IMR-90 (cell line): ENCODE measurements around the gene FLNA. TPM values are rescaled to one million over a fixed set of nuclear protein-coding genes. Genes with fewer than 3 reads are reported as not detected.

ENCODE experiments used
- ATAC-seq: fragments of 200-7000 bp; cut with Tn5 transposase; 2 replicates; pipeline ENCODE4 v1.9.1; 2020; ENCODE audit warnings: low read depth, mild to moderate bottlenecking, moderate library complexity
- BruUV-seq: library from RNA; stranded (reverse); fragments of 400-500 nt; replicated peaks from 2 replicates; lab custom pipeline; 2021; lab: Mats Ljungman, UMichigan
- CTCF ChIA-PET: fragments of 300-600 bp; formaldehyde crosslinking; extraction: SDS; loops from one replicate; lab custom pipeline; 2021; ENCODE audit warnings: antibody characterized with exemption; lab: Yijun Ruan, JAX
- POLR2A ChIA-PET: fragments of 300-600 bp; sonication (Branson Sonifier 250); formaldehyde crosslinking; loops from one replicate; lab custom pipeline; 2022; ENCODE audit warnings: antibody characterized with exemption; ENCODE audit not compliant: unreplicated experiment; lab: Charles Lee
- DNase-seq: peaks from one replicate; pipeline ENCODE4 v3.0.0; 2013
- H2AFZ ChIP-seq: replicated peaks from 2 replicates; pipeline ENCODE3; 2013; ENCODE audit warnings: low read length, mild to moderate bottlenecking; ENCODE audit not compliant: poor library complexity
- H2AK5ac ChIP-seq: 2 replicates; pipeline ENCODE4 v1.6.1; 2013; ENCODE audit warnings: low read depth, low read length, inconsistent platforms
- H2AK9ac ChIP-seq: replicated peaks from 2 replicates; pipeline ENCODE3; 2013; ENCODE audit warnings: mild to moderate bottlenecking, low read depth, low read length, moderate library complexity; ENCODE audit not compliant: poor library complexity
- H2BK120ac ChIP-seq: 2 replicates; pipeline ENCODE4 v1.6.1; 2013; ENCODE audit warnings: low read depth, low read length, inconsistent platforms
- H2BK15ac ChIP-seq: 3 replicates; pipeline ENCODE4 v1.6.1; 2013; ENCODE audit warnings: low read depth, low read length, inconsistent platforms
- H2BK20ac ChIP-seq: 2 replicates; pipeline ENCODE4 v1.6.1; 2013; ENCODE audit warnings: low read depth, mild to moderate bottlenecking, inconsistent platforms, low read length, moderate library complexity
- H2BK5ac ChIP-seq: 2 replicates; pipeline ENCODE4 v1.6.1; 2013; ENCODE audit warnings: mild to moderate bottlenecking, low read depth, low read length, inconsistent platforms; ENCODE audit not compliant: poor library complexity, severe bottlenecking
- H3K14ac ChIP-seq: replicated peaks from 2 replicates; pipeline ENCODE4 v1.6.1; 2013; ENCODE audit warnings: low read depth, low read length, inconsistent platforms
- H3K18ac ChIP-seq: 2 replicates; pipeline ENCODE4 v1.6.1; 2013; ENCODE audit warnings: low read depth, low read length, control low read depth
- H3K23ac ChIP-seq: 2 replicates; pipeline ENCODE4 v1.6.1; 2013; ENCODE audit warnings: low read depth, low read length, inconsistent platforms
- H3K27ac ChIP-seq: 2 replicates; pipeline ENCODE4 v1.5.1; 2013; ENCODE audit warnings: mild to moderate bottlenecking, control low read depth, low read length; ENCODE audit not compliant: insufficient read depth
- H3K27me3 ChIP-seq: 2 replicates; pipeline ENCODE4 v1.6.1; 2013; ENCODE audit warnings: low read length; ENCODE audit not compliant: control insufficient read depth, insufficient read depth
- H3K36me3 ChIP-seq: 2 replicates; pipeline ENCODE4 v1.6.1; 2013; ENCODE audit warnings: low read length, mixed read lengths; ENCODE audit not compliant: control insufficient read depth, insufficient read depth
- H3K4ac ChIP-seq: 2 replicates; pipeline ENCODE4 v1.6.1; 2013; ENCODE audit warnings: low read depth, low read length, inconsistent platforms
- H3K4me1 ChIP-seq: 2 replicates; pipeline ENCODE4 v1.6.1; 2013; ENCODE audit warnings: low read length, mixed read lengths; ENCODE audit not compliant: control insufficient read depth, insufficient read depth
- H3K4me2 ChIP-seq: 2 replicates; pipeline ENCODE4 v1.6.1; 2013; ENCODE audit warnings: low read depth, mild to moderate bottlenecking, control low read depth, low read length, moderate library complexity
- H3K4me3 ChIP-seq: 2 replicates; pipeline ENCODE4 v1.5.1; 2013; ENCODE audit warnings: low read depth, mild to moderate bottlenecking, control low read depth, low read length, moderate library complexity; ENCODE audit not compliant: insufficient read depth
- H3K56ac ChIP-seq: 2 replicates; pipeline ENCODE4 v1.6.1; 2013; ENCODE audit warnings: low read length, inconsistent platforms; ENCODE audit not compliant: insufficient read depth; ENCODE audit errors: extremely low read depth
- H3K79me1 ChIP-seq, 2 experiments: 2 replicates each; pipeline ENCODE4 v1.6.1; 2013; ENCODE audit warnings: low read length in 2 of 2, inconsistent platforms in 1 of 2, low read depth in 1 of 2
- H3K9ac ChIP-seq: 2 replicates; pipeline ENCODE4 v1.6.1; 2013; ENCODE audit warnings: low read depth, low read length, control low read depth
- H3K9me1 ChIP-seq: 2 replicates; pipeline ENCODE4 v1.6.1; 2013; ENCODE audit warnings: low read length, inconsistent platforms; ENCODE audit not compliant: insufficient read depth
- H3K9me3 ChIP-seq: 2 replicates; pipeline ENCODE4 v1.6.1; 2013; ENCODE audit warnings: low read length; ENCODE audit not compliant: control insufficient read depth, insufficient read depth
- H4K20me1 ChIP-seq: 2 replicates; pipeline ENCODE4 v1.6.1; 2013; ENCODE audit warnings: low read length, inconsistent platforms; ENCODE audit not compliant: insufficient read depth
- H4K5ac ChIP-seq: 2 replicates; pipeline ENCODE4 v1.6.1; 2013; ENCODE audit warnings: mild to moderate bottlenecking, low read depth, low read length, control low read depth
- H4K8ac ChIP-seq, 2 experiments: 2 replicates each; pipeline ENCODE4 v1.6.1; 2013; ENCODE audit warnings: low read depth in 2 of 2, low read length in 2 of 2, control low read depth in 1 of 2, inconsistent platforms in 1 of 2
- H4K91ac ChIP-seq: 2 replicates; pipeline ENCODE4 v1.6.1; 2013; ENCODE audit warnings: low read depth, low read length, inconsistent platforms; ENCODE audit not compliant: insufficient read depth
- CEBPB ChIP-seq: IDR thresholded peaks from 2 replicates; pipeline ENCODE4 v1.6.1; 2012; ENCODE audit warnings: low read depth, low read length, improper control_type of control experiment
- CHD1 ChIP-seq: IDR thresholded peaks from 2 replicates; pipeline ENCODE4 v1.6.1; 2012; ENCODE audit warnings: low read depth, low read length, improper control_type of control experiment
- CTCF ChIP-seq: conservative IDR thresholded peaks from 2 replicates; pipeline ENCODE4 v1.5.1; 2012; ENCODE audit warnings: mild to moderate bottlenecking, low read depth, low read length, improper control_type of control experiment
- FOS ChIP-seq: fragments of 150-350 bp; IDR thresholded peaks from 2 replicates; pipeline ENCODE4 v1.6.1; 2016; ENCODE audit warnings: low read depth, low read length
- MAFK ChIP-seq: IDR thresholded peaks from 2 replicates; pipeline ENCODE4 v1.6.1; 2012; ENCODE audit warnings: low read depth, low read length, improper control_type of control experiment
- MAZ ChIP-seq: IDR thresholded peaks from 2 replicates; pipeline ENCODE4 v1.6.1; 2012; ENCODE audit warnings: low read depth, mild to moderate bottlenecking, low read length, improper control_type of control experiment, moderate library complexity, borderline replicate concordance
- MXI1 ChIP-seq: IDR thresholded peaks from 2 replicates; pipeline ENCODE4 v1.6.1; 2012; ENCODE audit warnings: low read depth, mild to moderate bottlenecking, low read length, moderate library complexity, borderline replicate concordance
- NFE2L2 ChIP-seq: fragments of 150-350 bp; IDR thresholded peaks from 2 replicates; pipeline ENCODE4 v1.6.1; 2016; ENCODE audit warnings: low read depth, mild to moderate bottlenecking, low read length
- POLR2A ChIP-seq: IDR thresholded peaks from 2 replicates; pipeline ENCODE4 v1.6.1; 2012; ENCODE audit warnings: mild to moderate bottlenecking, low read depth, low read length
- RAD21 ChIP-seq: IDR thresholded peaks from 2 replicates; pipeline ENCODE4 v1.6.1; 2012; ENCODE audit warnings: low read length, improper control_type of control experiment
- RCOR1 ChIP-seq: IDR thresholded peaks from 2 replicates; pipeline ENCODE4 v1.6.1; 2012; ENCODE audit warnings: mild to moderate bottlenecking, low read length, improper control_type of control experiment; ENCODE audit not compliant: insufficient replicate concordance
- RFX5 ChIP-seq: IDR thresholded peaks from 2 replicates; pipeline ENCODE4 v1.8.0; 2012; ENCODE audit warnings: low read depth, mild to moderate bottlenecking, low read length, moderate library complexity
- SMC3 ChIP-seq: fragments of 150-350 bp; IDR thresholded peaks from 2 replicates; pipeline ENCODE4 v1.6.1; 2016; ENCODE audit warnings: low read depth, mild to moderate bottlenecking, antibody characterized with exemption, low read length, moderate library complexity
- USF2 ChIP-seq: fragments of 150-350 bp; IDR thresholded peaks from 2 replicates; pipeline ENCODE4 v1.6.1; 2017; ENCODE audit warnings: mild to moderate bottlenecking, antibody characterized with exemption, low read length, low read depth
- WGBS, 2 experiments: methylation state at CpG; one replicate each; pipeline versions ENCODE4 v1.1.5 to v1.1.7; 2013; ENCODE audit warnings: missing lambda C conversion rate in 2 of 2; ENCODE audit not compliant: insufficient read length in 1 of 2; ENCODE audit errors: extremely low coverage in 2 of 2; 5-methylcytosine and 5-hydroxymethylcytosine counted together
- dilution Hi-C: fragments of 300-500 bp; cut with HindIII; formaldehyde crosslinking; loops from one replicate; pipeline ENCODE4 v1.14.3; 2018; ENCODE audit warnings: low sequenced_read_pairs; ENCODE audit not compliant: unreplicated experiment
- in situ Hi-C: fragments of 300-500 bp; cut with MboI; formaldehyde crosslinking; loops from 3 replicates; pipeline ENCODE4 v1.14.3; 2019; ENCODE audit warnings: low sequenced_read_pairs, inconsistent platforms, mixed read lengths
- intact Hi-C: fragments of 100-400 bp; cut with micrococcal nuclease; formaldehyde crosslinking; loops from 2 replicates; pipeline ENCODE4 v1.10.0; 2022
- polyA plus RNA-seq, 3 experiments: library from polyadenylated mRNA; depleted of rRNA; stranded (reverse); fragments of >200 nt; gene quantifications; 2 replicates each; pipeline ENCODE4 v1.2.3, GENCODE V29; 2012; ENCODE audit warnings: low replicate concordance in 1 of 3
- total RNA-seq: library from RNA; depleted of rRNA; stranded (reverse); fragments of >200 nt; gene quantifications from 2 replicates; pipeline ENCODE4 v1.2.3, GENCODE V29; 2012
- TF ChIP-seq, protein P1 (sequence below): fragments of 150-350 bp; IDR thresholded peaks from 2 replicates; pipeline ENCODE4 v1.6.1; 2016; ENCODE audit warnings: low read depth, mild to moderate bottlenecking, low read length, moderate library complexity, borderline replicate concordance

Gene FLNA
- total and polyA plus RNA-seq, 2 of the 4 experiments (the other 2 are of a cell fraction): 1,356 to 1,357 TPM

GRCh38 chrX:154376774-154377173 lies 2.3 kb upstream of the FLNA start:
- peaks cover 13% of the 10 kb centered on the region for H3K4me1 ChIP-seq
- TF ChIP-seq RFX5: no peak
- TF ChIP-seq CHD1: no peak
- TF ChIP-seq, protein P1, sequence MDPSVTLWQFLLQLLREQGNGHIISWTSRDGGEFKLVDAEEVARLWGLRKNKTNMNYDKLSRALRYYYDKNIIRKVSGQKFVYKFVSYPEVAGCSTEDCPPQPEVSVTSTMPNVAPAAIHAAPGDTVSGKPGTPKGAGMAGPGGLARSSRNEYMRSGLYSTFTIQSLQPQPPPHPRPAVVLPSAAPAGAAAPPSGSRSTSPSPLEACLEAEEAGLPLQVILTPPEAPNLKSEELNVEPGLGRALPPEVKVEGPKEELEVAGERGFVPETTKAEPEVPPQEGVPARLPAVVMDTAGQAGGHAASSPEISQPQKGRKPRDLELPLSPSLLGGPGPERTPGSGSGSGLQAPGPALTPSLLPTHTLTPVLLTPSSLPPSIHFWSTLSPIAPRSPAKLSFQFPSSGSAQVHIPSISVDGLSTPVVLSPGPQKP: no peak
- TF ChIP-seq CEBPB: no peak
- no peak for TF ChIP-seq MAZ
- TF ChIP-seq RAD21: no peak
- TF ChIP-seq NFE2L2: no peak
- TF ChIP-seq MXI1: no peak
- no peak for TF ChIP-seq RCOR1
- no peak for TF ChIP-seq MAFK
- no peak for TF ChIP-seq CTCF
- no peak for TF ChIP-seq FOS
- no peak for TF ChIP-seq USF2
- TF ChIP-seq SMC3: no peak
- no peak for TF ChIP-seq POLR2A
- peak overlapping the region; percentile 6; the same call in 1 of the 2 replicates for H3K18ac ChIP-seq
- H4K8ac ChIP-seq: peak overlapping the region; percentile 47 to 65; a peak in 2 of 4 replicates
- peak overlapping the region; percentile 91 for H2AK9ac ChIP-seq
- no peak overlapping the region for H3K14ac ChIP-seq
- H3K4me3 ChIP-seq: no peak overlapping the region
- no peak overlapping the region for H2BK20ac ChIP-seq
- peak overlapping the region; percentile 58; the same call in 1 of the 2 replicates for H2BK120ac ChIP-seq
- peaks cover 0 to 25% of the 10 kb centered on the region in 2 experiments; a peak in 3 of 4 replicates for H3K79me1 ChIP-seq
- H3K27me3 ChIP-seq: no peaks in the 10 kb centered on the region
- dilution Hi-C loops: no loop called here
- 0 out of 2 replicates have a peak, but pooled peaks cover 5% of the 10 kb centered on the region for H3K9me1 ChIP-seq
- H4K91ac ChIP-seq: peak overlapping the region; percentile 54; the same call in 1 of the 2 replicates
- H3K4me2 ChIP-seq: no peak overlapping the region; the same call in 1 of the 2 replicates
- H4K20me1 ChIP-seq: peaks cover 17% of the 10 kb centered on the region
- 82% methylated on average over 2 of the region's 3 CpGs; no CpG with 5 or more reads in 1 of the 2 experiments for WGBS, 2 experiments
- peak overlapping the region; percentile 61 for H3K4ac ChIP-seq
- H2AFZ ChIP-seq: no peak overlapping the region
- in situ Hi-C loops: no loop called here
- peaks cover 11% of the 10 kb centered on the region; the same call in 1 of the 2 replicates for H3K36me3 ChIP-seq
- CTCF ChIA-PET: no interaction called here
- no peak overlapping the region for H3K23ac ChIP-seq
- no peak overlapping the region for H2BK15ac ChIP-seq
- POLR2A ChIA-PET: no interaction called here
- no peak overlapping the region for H3K56ac ChIP-seq
- DNase-seq (peak; percentile 24), ATAC-seq (no peak)
- H3K9ac ChIP-seq: peak overlapping the region; percentile 62
- H4K5ac ChIP-seq: peak overlapping the region; percentile 29; the same call in 1 of the 2 replicates
- peak overlapping the region; percentile 81 for H2AK5ac ChIP-seq
- peak overlapping the region; percentile 86 for H2BK5ac ChIP-seq
- intact Hi-C loops: no loop called here
- BruUV-seq: no TSS peak
- peak overlapping the region; percentile 94; the same call in 1 of the 2 replicates for H3K27ac ChIP-seq
- H3K9me3 ChIP-seq: no peaks in the 10 kb centered on the region
